Neural crest cell (in vitro differentiated cells): ENCODE data around the gene TAPBPL. TPM values are rescaled to one million over a fixed set of nuclear protein-coding genes. Genes with fewer than 3 reads are reported as not detected.
A peak's percentile ranks its signal among the peaks of the same experiment; 100 is the strongest.
"Not testable (repeated sequence)": the region's sequence is repeated elsewhere in the genome, so short reads cannot be mapped to it uniquely, and the experiment has no call there.

Experiments used
- DNase-seq: peaks from one replicate; pipeline ENCODE4 v3.0.0; 2021; ENCODE audit warnings: low read depth, mixed read lengths, low spot score
- H3K27ac Mint-ChIP-seq: one replicate; pipeline ENCODE4 v1.8.0; 2021; ENCODE audit warnings: mild to moderate bottlenecking, mixed read lengths; ENCODE audit not compliant: unreplicated experiment
- H3K27me3 Mint-ChIP-seq: 2 replicates; pipeline ENCODE4 v1.8.0; 2021; ENCODE audit warnings: low read depth, mild to moderate bottlenecking, mixed read lengths
- H3K36me3 Mint-ChIP-seq: 2 replicates; pipeline ENCODE4 v1.8.0; 2021; ENCODE audit warnings: low read depth, mild to moderate bottlenecking, mixed read lengths
- H3K4me1 Mint-ChIP-seq: 2 replicates; pipeline ENCODE4 v1.8.0; 2021; ENCODE audit warnings: mixed read lengths
- H3K4me3 Mint-ChIP-seq: one replicate; pipeline ENCODE4 v1.8.0; 2021; ENCODE audit warnings: mild to moderate bottlenecking, mixed read lengths
- H3K9me3 Mint-ChIP-seq: 2 replicates; pipeline ENCODE4 v1.8.0; 2021; ENCODE audit warnings: mixed read lengths
- CTCF ChIP-seq: fragments of 200-600 bp; sonication (generic); conservative IDR thresholded peaks from 2 replicates; pipeline ENCODE4 v1.5.0; 2021; ENCODE audit warnings: antibody characterized with exemption, mild to moderate bottlenecking
- total RNA-seq: library from RNA; stranded (reverse); gene quantifications from 2 replicates; pipeline ENCODE4 v1.2.1, GENCODE V29; 2021

Gene TAPBPL
- total RNA-seq, 1 donor from 2014 or later: 1.2 TPM

DNA sequence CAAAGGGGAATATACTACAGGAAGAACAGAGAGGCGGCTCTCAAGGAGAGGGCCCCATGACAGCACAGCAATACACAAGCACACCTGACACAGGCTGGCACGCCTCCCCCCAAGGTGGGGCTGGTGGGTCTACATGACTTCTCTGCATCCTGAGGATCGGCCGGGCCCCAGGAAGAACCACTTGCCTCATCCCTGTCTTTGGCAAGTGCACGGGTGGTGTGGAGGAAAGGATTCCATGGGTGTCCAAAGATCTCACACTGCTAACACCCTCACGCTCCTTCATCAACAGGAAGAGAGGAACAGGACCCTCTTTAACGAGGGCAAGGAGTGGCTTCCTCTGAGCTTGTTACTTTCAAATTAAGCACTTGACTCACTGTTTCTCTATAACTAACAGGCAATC is 11.4 kb downstream of the TAPBPL start:
- H3K27ac Mint-ChIP-seq: no peak overlapping the region
- peaks cover 7% of the 10 kb centered on the region for H3K36me3 Mint-ChIP-seq
- peaks cover 3% of the 10 kb centered on the region for H3K4me1 Mint-ChIP-seq
- DNase-seq: no peak
- H3K4me3 Mint-ChIP-seq: no peak overlapping the region
- H3K27me3 Mint-ChIP-seq: no peaks in the 10 kb centered on the region
- no peak for TF ChIP-seq CTCF
- H3K9me3 Mint-ChIP-seq: no peaks in the 10 kb centered on the region

GRCh38 chr12:6463858-6464257 is 12.0 kb downstream of the TAPBPL start:
- no peaks in the 10 kb centered on the region for H3K27me3 Mint-ChIP-seq
- no peak overlapping the region for H3K4me3 Mint-ChIP-seq
- H3K9me3 Mint-ChIP-seq: no peaks in the 10 kb centered on the region
- peaks cover 3% of the 10 kb centered on the region for H3K4me1 Mint-ChIP-seq
- no peak for DNase-seq
- H3K36me3 Mint-ChIP-seq: peaks cover 7% of the 10 kb centered on the region
- no peak for TF ChIP-seq CTCF
- H3K27ac Mint-ChIP-seq: no peak overlapping the region

DNA sequence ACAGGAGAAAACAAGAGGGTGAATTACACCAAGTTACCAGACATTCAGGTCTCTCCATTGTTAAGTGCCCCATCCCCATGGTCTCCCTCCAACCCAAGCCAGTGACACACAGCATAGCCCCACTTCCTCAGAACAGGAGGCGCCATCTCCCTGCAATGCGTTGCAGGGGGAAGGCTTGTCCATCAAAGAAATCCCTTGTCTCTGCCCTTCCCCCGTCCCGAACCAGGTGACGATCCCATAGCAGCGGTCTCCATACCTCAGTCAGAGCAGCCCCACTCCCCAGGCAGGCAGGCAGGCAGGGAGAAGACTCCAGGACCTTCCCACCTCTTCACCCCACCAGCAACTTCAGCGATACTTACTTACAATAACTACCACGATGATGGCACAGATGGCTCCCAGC is 12.7 kb downstream of the TAPBPL start:
- Mint-ChIP-seq H3K4me3 (no peak overlapping the region), H3K9me3 (no peaks in the 10 kb centered on the region), H3K4me1 (peaks cover 7% of the 10 kb centered on the region), H3K27me3 (no peaks in the 10 kb centered on the region), H3K27ac (no peak overlapping the region), H3K36me3 (peaks cover 7% of the 10 kb centered on the region)
- no peak for DNase-seq
- TF ChIP-seq CTCF: no peak

DNA sequence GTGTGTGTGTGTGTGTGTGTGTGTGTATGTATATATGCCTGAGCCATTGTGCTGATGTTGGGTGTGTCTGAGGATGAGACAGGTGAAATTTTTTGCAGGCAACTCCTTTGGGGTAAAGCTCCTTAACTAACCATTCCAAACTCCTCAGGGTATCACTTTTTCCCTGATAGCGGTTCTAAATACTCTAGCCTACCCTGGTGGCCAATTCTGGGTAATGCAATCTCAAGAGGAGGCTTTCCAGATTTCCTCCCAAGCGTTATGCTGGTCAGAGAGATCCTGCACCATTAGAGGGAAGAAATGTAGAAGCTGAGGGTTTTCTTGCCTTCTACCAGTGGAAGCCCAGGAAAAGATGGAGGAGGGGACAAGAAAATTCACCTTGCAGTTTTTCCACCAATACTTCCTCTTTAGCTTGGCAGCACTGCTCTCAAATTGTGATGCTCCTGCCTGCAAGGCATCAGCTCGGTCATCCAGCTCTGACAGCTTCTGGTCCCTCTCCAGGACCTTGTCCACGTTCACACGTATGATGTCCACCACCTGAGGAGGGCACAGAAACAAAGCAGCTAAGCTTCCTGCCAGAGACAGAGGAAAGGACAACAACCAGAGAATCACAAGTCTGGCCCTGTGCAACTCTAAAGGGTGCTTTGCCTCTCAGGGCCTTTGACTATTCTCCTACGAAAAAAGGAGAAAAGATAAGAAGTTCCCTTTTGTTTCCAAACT is 13.8 kb downstream of the TAPBPL start:
- H3K27ac Mint-ChIP-seq: no peak overlapping the region
- peak overlapping the region; percentile 59 for H3K4me3 Mint-ChIP-seq
- peaks cover 15% of the 10 kb centered on the region for H3K4me1 Mint-ChIP-seq
- H3K36me3 Mint-ChIP-seq: peaks cover 7% of the 10 kb centered on the region
- DNase-seq: peak; percentile 57
- no peaks in the 10 kb centered on the region for H3K9me3 Mint-ChIP-seq
- H3K27me3 Mint-ChIP-seq: no peaks in the 10 kb centered on the region
- TF ChIP-seq CTCF: peak; percentile 83

- Mint-ChIP-seq H3K27ac (no peak overlapping the region), H3K9me3 (no peaks in the 10 kb centered on the region), H3K4me3 (no peak overlapping the region), H3K4me1 (peaks cover 19% of the 10 kb centered on the region), H3K36me3 (peaks cover 3% of the 10 kb centered on the region), H3K27me3 (no peaks in the 10 kb centered on the region)
- no peak for TF ChIP-seq CTCF
- no peak for DNase-seq
These were observed 14.3 kb downstream of the TAPBPL start for GRCh38 chr12:6466184-6466573.

DNA sequence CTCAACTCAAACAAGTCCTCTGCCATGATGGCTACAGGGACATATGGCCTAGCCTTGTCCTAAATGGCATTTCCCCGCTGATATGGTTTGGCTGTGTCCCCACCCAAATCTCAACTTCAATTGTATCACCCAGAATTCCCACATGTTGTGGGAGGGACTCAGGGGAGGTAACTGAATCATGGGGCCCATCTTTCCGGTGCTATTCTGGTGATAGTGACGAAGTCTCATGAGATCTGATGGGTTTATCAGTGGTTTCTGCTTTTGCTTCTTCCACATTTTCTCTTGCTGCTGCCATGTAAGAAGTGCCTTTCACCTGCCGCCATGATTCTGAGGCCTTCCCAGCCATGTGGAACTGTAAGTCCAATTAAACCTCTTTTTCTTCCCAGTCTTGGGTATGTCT is 14.9 kb downstream of the TAPBPL start:
- H3K27ac Mint-ChIP-seq, H3K36me3 Mint-ChIP-seq, DNase-seq, H3K27me3 Mint-ChIP-seq, H3K9me3 Mint-ChIP-seq: not testable (repeated sequence)
- Mint-ChIP-seq H3K4me3 (peak overlapping the region; percentile 57), H3K4me1 (peaks cover 22% of the 10 kb centered on the region)

DNA sequence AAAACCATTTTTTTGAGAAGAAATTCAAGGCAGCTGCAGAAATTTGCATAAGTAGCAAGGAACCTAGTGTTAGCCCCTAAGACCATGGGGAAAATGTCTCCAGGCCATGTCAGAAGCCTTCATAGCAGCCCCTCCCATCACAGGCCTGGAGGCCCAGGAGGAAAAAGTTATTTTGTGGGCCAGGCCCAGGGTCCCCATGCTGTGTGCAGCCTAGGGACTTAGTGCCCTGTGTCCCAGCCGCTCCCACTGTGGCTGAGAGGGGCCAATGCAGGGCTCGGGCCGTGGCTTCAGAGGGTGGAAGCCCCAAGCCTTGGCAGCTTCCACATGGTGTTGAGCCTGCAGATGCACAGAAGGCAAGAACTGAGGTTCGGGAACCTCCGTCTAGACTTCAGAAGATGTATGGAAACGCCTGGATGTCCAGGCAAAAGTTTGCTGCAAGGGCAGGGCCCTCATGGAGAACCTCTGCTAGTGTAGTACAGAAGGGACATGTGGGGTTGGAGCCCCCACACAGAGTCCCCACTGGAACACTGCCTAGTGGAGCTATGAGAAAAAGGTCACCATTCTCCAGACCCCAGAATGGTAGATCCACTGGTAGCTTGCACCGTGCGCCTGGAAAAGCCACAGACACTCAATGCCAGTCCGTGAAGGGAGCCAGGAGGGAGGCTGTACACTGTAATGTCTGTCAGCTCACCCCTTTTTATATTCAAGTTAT is 15.9 kb downstream of the TAPBPL start:
- peaks cover 19% of the 10 kb centered on the region for H3K4me1 Mint-ChIP-seq
- not testable (repeated sequence) for H3K36me3 Mint-ChIP-seq, H3K9me3 Mint-ChIP-seq, H3K27me3 Mint-ChIP-seq, DNase-seq, H3K27ac Mint-ChIP-seq
- H3K4me3 Mint-ChIP-seq: peak overlapping the region; percentile 57
